ENCODE results near the gene CTBP2. TPM values are rescaled to one million over a fixed set of nuclear protein-coding genes. Genes with fewer than 3 reads are reported as not detected.

CTBP2 gene
- total and polyA plus RNA-seq, 2 of the 13 experiments (the other 11 are each of a cell fraction or from before 2014, with no cell fraction given), result 0.08 TPM; not detected in 1

GRCh38 chr10:125041856-125042506 is 118.4 kb downstream of the CTBP2 start:
- TF ChIP-seq MXI1 (IDR thresholded peaks at IDR 0.05; ENCODE audit: borderline replicate concordance, low read depth, low read length) (no peak), THYN1 (CRISPR knock-in tag; IDR thresholded peaks at IDR 0.05; ENCODE audit: borderline replicate concordance, low read depth) (no peak), CBX2 (IDR thresholded peaks at IDR 0.05; ENCODE audit: low read depth, low read length) (no peak), CBX2 (CRISPR knock-in tag; IDR thresholded peaks at IDR 0.05; ENCODE audit: low read depth) (no peak), CREM (IDR thresholded peaks at IDR 0.05) (no peak), CREM (CRISPR knock-in tag; IDR thresholded peaks at IDR 0.05) (no peak), EZH2 (conservative IDR thresholded peaks at IDR 0.05; ENCODE audit: low read depth, low read length) (no peak), TOPORS (CRISPR knock-in tag; IDR thresholded peaks at IDR 0.05) (no peak), MLLT10 (CRISPR knock-in tag; IDR thresholded peaks at IDR 0.05) (no peak), HNRNPL (IDR thresholded peaks at IDR 0.05; ENCODE audit: low read depth, low read length) (no peak), ZNF431 (CRISPR knock-in tag; IDR thresholded peaks at IDR 0.05; ENCODE audit: borderline replicate concordance, low read depth) (no peak), KDM5A (IDR thresholded peaks at IDR 0.05; ENCODE audit: borderline replicate concordance, low read length) (no peak)
- FAIRE-seq (no peak), ATAC-seq (no peak), DNase-seq (ENCODE audit: low spot score) (no peak)
- no peak overlapping the region for H3K27ac ChIP-seq (ENCODE audit: extremely low read length, insufficient read depth, low read length)
- H3K9me3 ChIP-seq (ENCODE audit: low read length), result no peaks in the 10 kb centered on the region
- H4K20me1 ChIP-seq (ENCODE audit: insufficient read depth, low read length), result no peaks in the 10 kb centered on the region
- no peak overlapping the region for H3K4me3 ChIP-seq (replicated peaks in 1 of 3; ENCODE audit: insufficient read depth in 1 of 3, low read depth in 2 of 3, low read length in 3 of 3)
- no peak overlapping the region for H3K4me2 ChIP-seq (ENCODE audit: low read depth, low read length)
- in situ Hi-C loops (cut with HindIII; ENCODE audit: extremely low pct_ligation_motif_present, low pct_unique_long_range_greater_than_20kb), result no loop called here
- CTCF ChIA-PET (ENCODE audit: low intra/inter-chr PET ratio, low total read pairs), result no interaction called here
- intact Hi-C loops (cut with micrococcal nuclease; ENCODE audit: unreplicated experiment), result no loop called here
- 46% methylated on average over 9 of the region's 9 CpGs for WGBS (ENCODE audit: low lambda C conversion rate)
- no peaks in the 10 kb centered on the region for H3K79me2 ChIP-seq (ENCODE audit: insufficient read depth, low read length)
- no TSS peak for BruUV-seq (replicated peaks)
- H3K27me3 ChIP-seq (ENCODE audit: control insufficient read depth in 1 of 2, insufficient read depth in 2 of 2, low read length in 2 of 2), result peaks cover 1 to 7% of the 10 kb centered on the region in 2 experiments; a peak in 2 of 5 replicates
- POLR2A ChIA-PET, result no interaction called here
- no peaks in the 10 kb centered on the region for H3K36me3 ChIP-seq (replicated peaks in 1 of 2; ENCODE audit: control insufficient read depth in 1 of 2, insufficient read depth in 2 of 2, low read length in 2 of 2)
- H3K9ac ChIP-seq (ENCODE audit: insufficient read depth, low read depth, low read length), result no peak overlapping the region
- no peak overlapping the region for H2AFZ ChIP-seq (ENCODE audit: low read length)
- no peaks in the 10 kb centered on the region; the same call in 1 of the 2 replicates for H3K4me1 ChIP-seq (ENCODE audit: insufficient read depth, low read length)

Measured in HepG2 (cell line).